GM18870 (cell line): ENCODE measurements around the gene SPPL3.
"Not testable (repeated sequence)": the region's sequence is repeated elsewhere in the genome, so short reads cannot be mapped to it uniquely, and the experiment has no call there.

ENCODE experiments used
- ATAC-seq: cut with Tn5 transposase; IDR thresholded peaks from one replicate; pipeline ENCODE4 v1.9.1; 2021; ENCODE audit warnings: moderate library complexity; ENCODE audit not compliant: unreplicated experiment

Gene SPPL3

GRCh38 chr12:120844768-120845449, 59.2 kb downstream of the SPPL3 start:
- no peak for ATAC-seq

GRCh38 chr12:120844297-120844696, 59.9 kb downstream of the SPPL3 start:
- no peak for ATAC-seq

DNA sequence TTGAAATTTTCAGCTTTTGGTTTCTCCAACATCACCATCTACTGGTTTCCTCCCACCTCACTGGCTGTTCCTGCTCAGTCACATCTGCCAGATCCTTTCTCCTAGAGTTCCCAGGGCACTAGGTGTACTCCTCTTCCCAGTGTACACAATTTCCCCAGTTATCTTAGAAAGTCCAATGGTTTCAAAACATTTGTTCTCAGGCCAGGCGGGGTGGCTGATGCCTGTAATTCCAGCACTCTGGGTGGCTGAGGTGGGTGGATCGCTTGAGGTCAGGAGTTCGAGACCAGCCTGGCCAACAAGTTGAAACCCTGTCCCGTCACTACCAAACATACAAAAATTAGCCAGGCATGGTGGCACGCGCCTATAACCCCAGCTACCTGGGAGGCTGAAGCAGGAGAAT, 60.7 kb downstream of the SPPL3 start:
- no peak for ATAC-seq

DNA sequence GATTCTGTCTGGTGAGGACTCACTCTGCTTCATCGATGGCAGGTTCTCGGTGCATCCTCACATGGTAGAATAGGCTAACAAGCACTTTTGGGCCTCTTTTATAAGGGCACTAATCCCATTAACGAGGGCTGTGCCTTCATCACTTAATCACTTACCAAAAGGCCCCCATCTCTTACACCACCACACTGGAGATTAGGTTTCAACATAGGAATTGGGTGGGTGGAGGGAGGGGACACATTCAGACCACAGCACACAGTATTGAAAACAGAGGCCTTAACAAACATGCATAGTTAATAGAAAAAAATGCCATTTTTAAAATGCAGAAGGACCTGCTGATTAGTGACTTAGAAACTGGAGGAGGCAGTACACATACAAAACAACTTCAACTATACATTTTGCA, 61.6 kb downstream of the SPPL3 start:
- no peak for ATAC-seq

DNA sequence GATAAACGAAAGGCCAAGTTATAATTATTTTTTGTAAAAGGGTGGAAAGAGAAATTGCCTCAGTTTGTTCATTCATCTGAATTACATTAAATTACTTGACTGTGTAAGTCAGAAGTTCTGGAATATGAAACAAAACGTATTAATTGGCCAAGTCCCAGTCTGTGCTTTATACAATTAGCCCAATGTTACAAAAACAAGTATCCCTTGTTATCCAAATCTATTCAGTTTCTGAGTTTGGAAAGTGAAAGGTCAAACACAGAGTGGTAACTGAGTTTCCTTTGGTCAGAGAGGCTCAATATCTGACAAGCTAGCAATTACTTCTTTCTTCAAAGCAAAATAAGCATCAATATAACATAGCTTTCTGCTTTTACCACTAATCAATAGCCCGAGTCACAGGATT, 62.6 kb downstream of the SPPL3 start:
- ATAC-seq, result no peak

DNA sequence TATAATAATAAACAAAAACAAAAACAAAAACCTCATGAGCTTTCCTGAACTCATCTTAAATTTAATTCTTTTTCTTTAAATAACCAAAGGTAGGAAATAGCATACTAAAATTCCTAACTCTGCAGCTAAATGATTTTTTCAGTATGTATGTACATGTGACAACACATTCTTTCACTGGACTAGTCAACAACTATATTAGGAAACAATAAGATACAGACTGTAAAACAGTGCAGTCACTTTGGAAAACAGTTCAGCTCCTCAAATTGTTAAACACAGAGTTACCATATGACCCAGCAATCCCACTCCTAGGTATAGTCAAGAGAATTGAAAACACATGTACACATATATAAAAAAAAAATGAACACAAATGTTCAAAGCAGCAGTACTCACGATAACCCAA, 64.7 kb downstream of the SPPL3 start:
- ATAC-seq, result no peak

DNA sequence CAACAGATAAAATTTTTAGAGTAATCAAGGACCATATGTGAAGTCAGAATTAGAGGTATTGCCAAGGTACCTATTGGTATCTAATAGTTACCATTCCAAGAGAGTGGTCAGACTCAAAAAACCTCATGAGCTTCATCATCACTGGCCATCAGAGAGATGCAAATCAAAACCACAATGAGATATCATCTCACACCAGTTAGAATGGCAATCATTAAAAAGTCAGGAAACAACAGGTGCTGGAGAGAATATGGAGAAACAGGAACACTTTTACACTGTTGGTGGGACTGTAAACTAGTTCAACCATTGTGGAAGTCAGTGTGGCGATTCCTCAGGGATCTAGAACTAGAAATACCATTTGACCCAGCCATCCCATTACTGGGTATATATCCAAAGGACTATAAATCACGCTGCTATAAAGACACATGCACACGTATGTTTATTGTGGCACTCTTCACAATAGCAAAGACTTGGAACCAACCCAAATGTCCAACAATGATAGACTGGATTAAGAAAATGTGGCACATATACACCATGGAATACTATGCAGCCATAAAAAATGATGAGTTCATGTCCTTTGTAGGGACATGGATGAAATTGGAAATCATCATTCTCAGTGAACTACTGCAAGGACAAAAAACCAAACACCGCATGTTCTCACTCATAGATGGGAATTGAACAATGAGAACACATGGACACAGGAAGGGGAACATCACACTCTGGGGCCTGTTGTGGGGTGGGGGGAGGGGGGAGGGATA, 65.4 kb downstream of the SPPL3 start:
- ATAC-seq, result not testable (repeated sequence)

GRCh38 chr12:120836114-120836684, 68.0 kb downstream of the SPPL3 start:
- no peak for ATAC-seq

GRCh38 chr12:120835657-120836056, 68.5 kb downstream of the SPPL3 start:
- ATAC-seq, result no peak

DNA sequence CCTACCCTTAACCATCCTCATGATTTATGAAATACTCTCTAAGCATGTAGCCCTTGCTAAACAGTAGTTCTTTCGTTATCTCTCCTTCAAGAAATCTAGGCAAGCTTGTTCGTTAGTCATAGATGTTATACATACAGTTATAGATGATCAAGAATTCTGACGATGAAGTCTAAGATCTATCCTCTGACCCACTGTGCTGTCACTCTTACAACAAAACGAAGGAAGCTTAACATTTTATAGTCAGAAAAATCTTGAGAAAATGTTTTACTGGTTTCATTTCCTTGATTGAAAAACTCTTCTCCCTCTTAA, 68.9 kb downstream of the SPPL3 start:
- no peak for ATAC-seq

GRCh38 chr12:120834489-120835303, 69.5 kb downstream of the SPPL3 start:
- no peak for ATAC-seq

DNA sequence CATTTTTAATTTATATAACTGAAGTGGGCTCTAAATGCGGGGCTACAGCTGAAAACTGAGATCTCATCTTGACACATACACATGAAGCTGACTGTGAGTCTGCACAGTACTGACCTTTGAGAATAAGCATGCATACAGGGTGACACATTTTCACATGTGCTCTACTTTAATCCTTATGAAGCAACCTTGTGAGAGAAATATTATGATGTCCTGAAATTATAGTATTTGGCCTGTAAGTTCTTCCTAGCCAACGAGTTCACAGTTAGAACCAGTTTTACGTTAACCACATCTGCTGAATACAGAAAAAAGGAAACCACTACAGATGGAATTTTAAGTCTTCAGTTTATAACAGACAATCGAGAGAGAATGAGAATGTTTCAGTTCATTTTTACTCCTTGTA, 70.3 kb downstream of the SPPL3 start:
- no peak for ATAC-seq

GRCh38 chr12:120832737-120833136, 71.4 kb downstream of the SPPL3 start:
- no peak for ATAC-seq

DNA sequence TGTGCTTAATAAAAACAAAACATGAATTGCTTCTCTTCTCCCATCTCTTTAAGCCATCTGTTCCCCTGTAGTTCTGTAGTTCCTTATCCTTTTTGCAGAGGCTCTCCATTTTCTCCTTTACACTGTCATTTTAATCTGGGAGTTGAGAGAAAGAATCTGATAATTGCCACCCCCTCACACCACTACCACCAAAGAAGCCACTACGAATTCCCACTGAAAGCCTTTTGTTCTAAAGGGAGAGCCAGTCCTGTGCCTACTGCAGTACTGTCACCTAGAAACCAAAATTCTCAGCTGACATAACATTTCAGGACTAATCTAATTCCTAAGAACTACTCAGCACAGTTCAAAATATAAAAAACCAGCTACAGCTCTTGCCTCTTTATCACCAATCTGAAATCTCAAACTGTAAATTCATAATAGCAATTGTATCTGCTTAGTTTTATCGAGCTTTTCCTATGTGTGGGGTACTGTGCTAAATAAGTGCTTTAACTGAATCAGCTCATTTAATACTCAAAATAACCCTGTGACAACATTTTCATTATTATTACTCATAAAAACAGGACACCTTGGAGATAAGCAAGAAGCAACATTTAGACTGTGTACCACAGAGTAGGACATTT, 72.4 kb downstream of the SPPL3 start:
- no peak for ATAC-seq

- no peak for ATAC-seq
These were observed 73.2 kb downstream of the SPPL3 start for GRCh38 chr12:120830966-120831365.

GRCh38 chr12:120830052-120830940, 73.9 kb downstream of the SPPL3 start:
- ATAC-seq, result no peak

GRCh38 chr12:120826335-120826734, 77.8 kb downstream of the SPPL3 start:
- no peak for ATAC-seq

- ATAC-seq, result no peak
These were observed 78.8 kb downstream of the SPPL3 start for GRCh38 chr12:120825337-120825736.

DNA sequence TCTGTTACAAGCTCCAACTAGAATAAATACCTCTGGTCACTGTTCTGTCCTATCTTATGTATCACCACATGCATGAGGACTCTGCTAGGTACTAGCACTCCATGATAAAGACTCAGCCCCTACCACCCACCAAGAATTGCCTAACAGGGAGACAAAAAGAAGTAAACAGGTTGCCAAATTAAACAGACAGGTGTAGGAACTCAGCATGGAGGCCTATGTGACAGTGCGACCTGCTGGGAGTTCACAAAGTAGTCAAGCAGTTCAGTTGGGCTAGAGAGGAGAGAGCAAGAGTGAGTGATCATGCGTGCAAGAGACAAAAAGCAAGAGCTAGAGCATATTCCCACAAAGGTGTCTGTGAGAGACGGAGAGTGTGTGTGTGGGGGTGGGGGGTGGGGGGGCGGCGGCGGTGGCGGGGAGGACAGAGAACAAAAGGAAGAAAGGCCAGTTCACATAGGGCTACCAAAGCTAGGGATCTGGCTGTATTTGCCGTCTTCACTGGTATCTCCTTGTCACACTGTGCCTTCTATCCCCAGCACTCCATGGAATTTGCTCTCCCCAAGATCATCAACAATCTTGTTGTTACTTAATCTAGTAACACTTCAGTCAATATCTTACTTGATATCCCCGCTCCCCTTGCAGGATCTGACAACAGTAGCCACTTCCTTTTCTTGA, 81.2 kb downstream of the SPPL3 start:
- no peak for ATAC-seq

GRCh38 chr12:120821878-120822277, 82.3 kb downstream of the SPPL3 start:
- no peak for ATAC-seq
